ENCODE data around the gene UBE2E2.

GRCh38 chr3:23580096-23580713 is 377.1 kb downstream of the UBE2E2 start:
- TF ChIP-seq CTCF (IDR thresholded peaks at IDR 0.05) (no peak), EZH2 (IDR thresholded peaks at IDR 0.05; ENCODE audit: borderline replicate concordance, insufficient read depth, low read depth, low read length, poor library complexity, severe bottlenecking) (no peak)

Data from B cell (primary cell).